Smooth muscle cell (in vitro differentiated cells): Measurements from ENCODE around the gene GALNT9. TPM values are rescaled to one million over a fixed set of nuclear protein-coding genes. Genes with fewer than 3 reads are reported as not detected.

ENCODE experiments used
- DNase-seq: peaks from one replicate; lab custom pipeline; 2025; ENCODE audit not compliant: unreplicated experiment; lab: John Stamatoyannopoulos, UW
- H2AFZ ChIP-seq: fragments of 200-600 bp; sonication (generic); 2 replicates; pipeline ENCODE4 v1.6.0; 2016; ENCODE audit warnings: antibody characterized with exemption, low read depth, mild to moderate bottlenecking
- H3F3A ChIP-seq: fragments of 200-600 bp; sonication (generic); 2 replicates; pipeline ENCODE4 v1.6.0; 2017; ENCODE audit warnings: antibody characterized with exemption, low read depth
- H3K27ac ChIP-seq: fragments of 200-600 bp; sonication (generic); 2 replicates; pipeline ENCODE4 v1.5.1; 2016; ENCODE audit warnings: low read depth, mild to moderate bottlenecking
- H3K27me3 ChIP-seq: fragments of 200-600 bp; sonication (generic); 2 replicates; pipeline ENCODE4 v1.6.1; 2016; ENCODE audit warnings: low read depth, mild to moderate bottlenecking
- H3K36me3 ChIP-seq: fragments of 200-600 bp; sonication (generic); 2 replicates; pipeline ENCODE4 v1.5.1; 2016; ENCODE audit warnings: low read depth
- H3K4me1 ChIP-seq: fragments of 200-600 bp; sonication (generic); 2 replicates; pipeline ENCODE4 v1.5.1; 2016; ENCODE audit warnings: low read depth
- H3K4me2 ChIP-seq: fragments of 200-600 bp; sonication (generic); 2 replicates; pipeline ENCODE4 v1.6.0; 2016; ENCODE audit warnings: mild to moderate bottlenecking
- H3K4me3 ChIP-seq: fragments of 200-600 bp; sonication (generic); 2 replicates; pipeline ENCODE4 v1.5.1; 2016; ENCODE audit warnings: mild to moderate bottlenecking
- H3K79me2 ChIP-seq: fragments of 200-600 bp; sonication (generic); 2 replicates; pipeline ENCODE4 v1.6.0; 2016; ENCODE audit warnings: low read depth, mild to moderate bottlenecking
- H3K9ac ChIP-seq: fragments of 200-600 bp; sonication (generic); 2 replicates; pipeline ENCODE4 v1.6.0; 2016; ENCODE audit warnings: low read depth
- H3K9me3 ChIP-seq: fragments of 200-600 bp; sonication (generic); replicated peaks from 2 replicates; pipeline ENCODE4 v1.5.1; 2016; ENCODE audit warnings: low read depth
- H4K20me1 ChIP-seq: fragments of 200-600 bp; sonication (generic); 2 replicates; pipeline ENCODE4 v1.6.0; 2016; ENCODE audit warnings: low read depth
- WGBS: methylation state at CpG from one replicate; pipeline ENCODE4 v1.1.7; 2016; ENCODE audit warnings: low lambda C conversion rate; 5-methylcytosine and 5-hydroxymethylcytosine counted together
- polyA plus RNA-seq: library from polyadenylated mRNA; unstranded; fragments of >200 nt; fragmentation: Nextera tagmentation; extraction: Ambion mirVana; gene quantifications from 2 replicates; pipeline ENCODE4 v1.2.1, GENCODE V29; 2016
- total RNA-seq: library from RNA; depleted of rRNA; stranded (reverse); fragments of >200 nt; gene quantifications from 2 replicates; pipeline ENCODE4 v1.2.3, GENCODE V29; 2014
- TF ChIP-seq, protein P1 (sequence below): fragments of 200-600 bp; sonication (generic); IDR thresholded peaks from 2 replicates; pipeline ENCODE4 v1.5.1; 2017; ENCODE audit warnings: borderline replicate concordance, mild to moderate bottlenecking, antibody characterized with exemption; ENCODE audit not compliant: insufficient read depth, poor library complexity, severe bottlenecking

The GALNT9 gene
- total and polyA plus RNA-seq, 2 experiments from 2014 or later = 1.1 TPM; not detected in 1

DNA sequence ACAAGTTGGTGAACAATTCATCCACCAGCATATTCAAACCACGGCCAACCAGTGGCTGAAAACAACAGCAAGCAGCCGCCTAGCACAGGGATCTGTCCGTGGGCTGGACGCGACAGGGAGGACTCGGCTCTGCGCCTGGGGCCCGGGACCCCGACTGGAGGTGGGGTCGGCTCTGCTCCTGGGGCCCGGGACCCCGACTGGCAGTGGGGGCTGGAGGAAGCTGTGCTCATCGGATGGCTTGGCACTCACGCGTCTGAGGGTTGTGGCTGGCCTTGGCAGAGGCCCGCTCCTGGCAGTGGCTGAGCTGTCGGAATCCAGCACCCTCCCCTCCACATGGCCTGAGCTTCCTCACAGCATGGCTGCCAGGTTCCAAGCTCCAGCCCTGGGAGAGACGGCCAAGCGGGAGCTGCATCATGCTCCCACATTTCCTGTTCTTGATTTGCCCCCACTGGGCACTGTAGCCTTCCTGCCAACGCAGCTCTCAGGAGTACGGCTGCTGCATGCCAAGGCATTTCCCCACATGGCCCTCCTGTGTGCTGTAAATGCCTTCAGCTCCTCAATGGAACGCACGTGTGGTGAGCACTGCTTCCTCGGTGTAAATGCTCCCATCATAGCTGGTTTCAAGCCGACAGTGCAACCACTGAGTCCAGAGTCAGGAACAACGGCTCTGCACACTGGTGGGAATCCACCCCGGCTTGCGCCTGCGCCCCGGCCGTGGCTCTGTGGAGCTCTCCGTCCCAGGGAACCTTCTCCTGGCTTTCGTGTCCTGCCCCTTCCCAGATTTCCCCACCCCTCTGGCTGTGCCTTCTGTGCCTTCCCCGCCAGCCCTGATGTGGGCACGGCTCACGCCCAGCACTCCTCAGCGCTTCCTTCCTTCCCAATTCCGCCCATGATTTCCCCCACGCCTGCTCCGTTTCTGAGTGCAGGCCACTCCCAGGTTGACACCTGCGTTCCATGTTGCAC, 7.3 kb upstream of the GALNT9 start:
- Histone ChIP-seq H4K20me1 (no peaks in the 10 kb centered on the region), H3K9me3 (no peaks in the 10 kb centered on the region), H3K9ac (no peak overlapping the region), H3K79me2 (no peaks in the 10 kb centered on the region), H3K36me3 (no peaks in the 10 kb centered on the region), H3F3A (no peaks in the 10 kb centered on the region), H3K27ac (no peak overlapping the region), H2AFZ (no peak overlapping the region), H3K27me3 (peaks cover 26% of the 10 kb centered on the region), H3K4me1 (no peaks in the 10 kb centered on the region), H3K4me2 (no peak overlapping the region), H3K4me3 (no peak overlapping the region)
- TF ChIP-seq, protein P1, sequence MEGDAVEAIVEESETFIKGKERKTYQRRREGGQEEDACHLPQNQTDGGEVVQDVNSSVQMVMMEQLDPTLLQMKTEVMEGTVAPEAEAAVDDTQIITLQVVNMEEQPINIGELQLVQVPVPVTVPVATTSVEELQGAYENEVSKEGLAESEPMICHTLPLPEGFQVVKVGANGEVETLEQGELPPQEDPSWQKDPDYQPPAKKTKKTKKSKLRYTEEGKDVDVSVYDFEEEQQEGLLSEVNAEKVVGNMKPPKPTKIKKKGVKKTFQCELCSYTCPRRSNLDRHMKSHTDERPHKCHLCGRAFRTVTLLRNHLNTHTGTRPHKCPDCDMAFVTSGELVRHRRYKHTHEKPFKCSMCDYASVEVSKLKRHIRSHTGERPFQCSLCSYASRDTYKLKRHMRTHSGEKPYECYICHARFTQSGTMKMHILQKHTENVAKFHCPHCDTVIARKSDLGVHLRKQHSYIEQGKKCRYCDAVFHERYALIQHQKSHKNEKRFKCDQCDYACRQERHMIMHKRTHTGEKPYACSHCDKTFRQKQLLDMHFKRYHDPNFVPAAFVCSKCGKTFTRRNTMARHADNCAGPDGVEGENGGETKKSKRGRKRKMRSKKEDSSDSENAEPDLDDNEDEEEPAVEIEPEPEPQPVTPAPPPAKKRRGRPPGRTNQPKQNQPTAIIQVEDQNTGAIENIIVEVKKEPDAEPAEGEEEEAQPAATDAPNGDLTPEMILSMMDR = no peak
- no peak for DNase-seq
- 88% methylated on average over 41 of the region's 41 CpGs for WGBS

- Histone ChIP-seq H3K4me2 (no peak overlapping the region), H3K27ac (no peak overlapping the region), H3K4me3 (no peak overlapping the region), H3K9me3 (no peaks in the 10 kb centered on the region), H3K4me1 (no peaks in the 10 kb centered on the region), H4K20me1 (no peaks in the 10 kb centered on the region), H3F3A (no peaks in the 10 kb centered on the region), H3K9ac (no peak overlapping the region), H2AFZ (no peak overlapping the region), H3K79me2 (no peaks in the 10 kb centered on the region), H3K36me3 (no peaks in the 10 kb centered on the region), H3K27me3 (peaks cover 41% of the 10 kb centered on the region)
- WGBS = 88% methylated on average over 11 of the region's 11 CpGs
- DNase-seq = no peak
- TF ChIP-seq, protein P1 = no peak
These were observed 5.9 kb upstream of the GALNT9 start for GRCh38 chr12:132335179-132335756.

- H4K20me1 ChIP-seq = no peaks in the 10 kb centered on the region
- WGBS = 84% methylated on average over 26 of the region's 26 CpGs
- H3K27me3 ChIP-seq = peaks cover 45% of the 10 kb centered on the region
- no peak overlapping the region for H3K9ac ChIP-seq
- no peak overlapping the region for H2AFZ ChIP-seq
- H3K4me2 ChIP-seq = no peak overlapping the region
- H3K4me3 ChIP-seq = no peak overlapping the region
- H3K27ac ChIP-seq = no peak overlapping the region
- TF ChIP-seq, protein P1 = no peak
- no peaks in the 10 kb centered on the region for H3K4me1 ChIP-seq
- no peak for DNase-seq
- H3K36me3 ChIP-seq = no peaks in the 10 kb centered on the region
- H3F3A ChIP-seq = no peaks in the 10 kb centered on the region
- no peaks in the 10 kb centered on the region for H3K79me2 ChIP-seq
- H3K9me3 ChIP-seq = no peaks in the 10 kb centered on the region
These were observed 4.4 kb upstream of the GALNT9 start for GRCh38 chr12:132333766-132334165.
